Uterus (tissue), 2 donors: Measurements from ENCODE around the gene FBLN2.

Experiments
- POLR2A ChIP-seq, 2 donors: fragments of 450-650 bp; IDR thresholded peaks; one replicate each; pipeline ENCODE4 v1.6.1; 2016; ENCODE audit warnings: antibody characterized with exemption in 2 of 2, mild to moderate bottlenecking in 1 of 2, moderate library complexity in 1 of 2
- TF ChIP-seq, protein P1 (sequence below), 4 experiments: fragments of 200-600 bp in 2 of 4; fragments of 450-650 bp in 2 of 4; sonication (generic) in 2 of 4; IDR thresholded peaks; one replicate each; pipeline ENCODE4 v1.5.1; 2016 to 2019; ENCODE audit warnings: antibody characterized with exemption in 4 of 4, mild to moderate bottlenecking in 2 of 4, moderate library complexity in 1 of 4

DNA sequence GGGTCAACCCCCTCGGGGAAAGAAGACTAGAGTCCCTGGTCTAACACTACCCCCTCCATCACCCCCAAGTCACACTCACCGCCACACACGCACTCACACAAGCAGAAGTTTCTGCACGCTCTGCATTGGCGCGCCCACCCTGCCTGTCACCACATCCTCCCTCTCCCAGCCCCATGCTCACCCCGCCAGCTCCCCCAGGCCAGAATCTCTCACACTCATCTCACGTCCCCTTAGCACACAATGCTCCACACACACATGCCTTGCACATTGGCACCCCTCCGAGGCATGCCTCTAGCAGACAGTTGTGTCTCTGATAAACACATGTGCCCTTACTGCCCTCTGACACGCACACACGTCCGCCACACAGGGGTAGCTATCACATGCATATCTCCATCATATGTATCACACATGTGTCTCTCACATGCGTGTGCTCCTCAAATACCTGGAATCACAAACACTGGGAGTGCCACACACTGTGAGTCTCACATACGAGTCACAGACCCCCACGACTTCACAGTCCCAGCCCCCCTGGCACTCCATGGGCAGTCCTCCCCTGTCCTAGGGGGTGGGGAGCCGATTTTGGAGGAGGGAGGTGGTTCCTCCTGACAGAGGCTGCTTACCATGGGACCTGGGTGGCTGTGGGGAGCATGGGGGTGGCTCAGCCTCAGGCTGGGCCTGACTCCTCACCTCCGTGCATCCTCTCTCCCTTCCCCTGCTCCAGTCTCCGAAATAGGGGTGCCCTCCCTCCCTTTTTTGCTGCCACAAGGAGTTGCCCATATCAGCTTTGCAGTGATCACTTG is 898 bp downstream of the FBLN2 start:
- TF ChIP-seq POLR2A (IDR thresholded peaks at IDR 0.05): no peak
- TF ChIP-seq, protein P1, sequence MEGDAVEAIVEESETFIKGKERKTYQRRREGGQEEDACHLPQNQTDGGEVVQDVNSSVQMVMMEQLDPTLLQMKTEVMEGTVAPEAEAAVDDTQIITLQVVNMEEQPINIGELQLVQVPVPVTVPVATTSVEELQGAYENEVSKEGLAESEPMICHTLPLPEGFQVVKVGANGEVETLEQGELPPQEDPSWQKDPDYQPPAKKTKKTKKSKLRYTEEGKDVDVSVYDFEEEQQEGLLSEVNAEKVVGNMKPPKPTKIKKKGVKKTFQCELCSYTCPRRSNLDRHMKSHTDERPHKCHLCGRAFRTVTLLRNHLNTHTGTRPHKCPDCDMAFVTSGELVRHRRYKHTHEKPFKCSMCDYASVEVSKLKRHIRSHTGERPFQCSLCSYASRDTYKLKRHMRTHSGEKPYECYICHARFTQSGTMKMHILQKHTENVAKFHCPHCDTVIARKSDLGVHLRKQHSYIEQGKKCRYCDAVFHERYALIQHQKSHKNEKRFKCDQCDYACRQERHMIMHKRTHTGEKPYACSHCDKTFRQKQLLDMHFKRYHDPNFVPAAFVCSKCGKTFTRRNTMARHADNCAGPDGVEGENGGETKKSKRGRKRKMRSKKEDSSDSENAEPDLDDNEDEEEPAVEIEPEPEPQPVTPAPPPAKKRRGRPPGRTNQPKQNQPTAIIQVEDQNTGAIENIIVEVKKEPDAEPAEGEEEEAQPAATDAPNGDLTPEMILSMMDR (IDR thresholded peaks at IDR 0.05): no peak
